ENCODE results near the gene DENND1A. TPM values are rescaled to one million over a fixed set of nuclear protein-coding genes. Genes with fewer than 3 reads are reported as not detected.

The DENND1A gene
- total RNA-seq, 4 donors from 2014 or later, result 20.9 to 33.6 (median 23.7) TPM

GRCh38 chr9:123530244-123530643 is 399.7 kb downstream of the DENND1A start:
- 72 to 81% methylated on average over 4 of the region's 4 CpGs for WGBS, 2 donors (ENCODE audit: low coverage in 1 of 2)
- TF ChIP-seq EP300 (IDR thresholded peaks at IDR 0.05) (no peak), POLR2AphosphoS5 (IDR thresholded peaks at IDR 0.05) (no peak)
- H3K4me3 ChIP-seq, result no peak overlapping the region
- H3K36me3 ChIP-seq, result no peaks in the 10 kb centered on the region
- no peaks in the 10 kb centered on the region for H3K4me1 ChIP-seq
- no peak for ATAC-seq
- no peak overlapping the region for H3K27ac ChIP-seq
- no peaks in the 10 kb centered on the region for H3K9me3 ChIP-seq
- no peaks in the 10 kb centered on the region for H3K27me3 ChIP-seq

- H3K27ac ChIP-seq, result no peak overlapping the region
- no peaks in the 10 kb centered on the region for H3K27me3 ChIP-seq
- H3K4me3 ChIP-seq, result no peak overlapping the region
- H3K36me3 ChIP-seq, result no peaks in the 10 kb centered on the region
- ATAC-seq, result no peak
- WGBS, 2 donors (ENCODE audit: low coverage in 1 of 2), result 70 to 79% methylated on average over 2 of the region's 2 CpGs
- TF ChIP-seq POLR2A (IDR thresholded peaks at IDR 0.05) (no peak), EP300 (IDR thresholded peaks at IDR 0.05) (no peak), POLR2AphosphoS5 (IDR thresholded peaks at IDR 0.05) (no peak), CTCF (IDR thresholded peaks at IDR 0.05) (no peak)
- H3K9me3 ChIP-seq, result no peaks in the 10 kb centered on the region
- H3K4me1 ChIP-seq, result no peaks in the 10 kb centered on the region
These were observed 401.4 kb downstream of the DENND1A start for GRCh38 chr9:123528501-123528900.

- H3K36me3 ChIP-seq, result no peaks in the 10 kb centered on the region
- WGBS, 2 donors (ENCODE audit: low coverage in 1 of 2), result 96 to 100% methylated on average over 1 to 2 of the region's 2 CpGs
- no peak overlapping the region for H3K4me3 ChIP-seq
- no peak overlapping the region for H3K27ac ChIP-seq
- H3K4me1 ChIP-seq, result no peaks in the 10 kb centered on the region
- no peak for ATAC-seq
- TF ChIP-seq POLR2AphosphoS5 (IDR thresholded peaks at IDR 0.05) (no peak), CTCF (IDR thresholded peaks at IDR 0.05) (no peak), POLR2A (IDR thresholded peaks at IDR 0.05) (no peak), EP300 (IDR thresholded peaks at IDR 0.05) (no peak)
- H3K9me3 ChIP-seq, result no peaks in the 10 kb centered on the region
- H3K27me3 ChIP-seq, result no peaks in the 10 kb centered on the region
These were observed 401.9 kb downstream of the DENND1A start for GRCh38 chr9:123527981-123528380.

GRCh38 chr9:123525957-123526356 is 404.0 kb downstream of the DENND1A start:
- TF ChIP-seq CTCF (IDR thresholded peaks at IDR 0.05), result no peak
- no peak for TF ChIP-seq POLR2AphosphoS5 (IDR thresholded peaks at IDR 0.05)
- TF ChIP-seq EP300 (IDR thresholded peaks at IDR 0.05), result no peak
- no peak for TF ChIP-seq POLR2A (IDR thresholded peaks at IDR 0.05)
- Histone ChIP-seq H3K9me3 (no peaks in the 10 kb centered on the region), H3K4me1 (no peaks in the 10 kb centered on the region), H3K36me3 (no peaks in the 10 kb centered on the region), H3K4me3 (no peak overlapping the region), H3K27me3 (no peaks in the 10 kb centered on the region), H3K27ac (no peak overlapping the region)
- no peak for ATAC-seq
- WGBS, 2 donors (ENCODE audit: low coverage in 1 of 2), result 93 to 100% methylated on average over 3 of the region's 3 CpGs

- Histone ChIP-seq H3K36me3 (no peaks in the 10 kb centered on the region), H3K27me3 (no peaks in the 10 kb centered on the region), H3K27ac (no peak overlapping the region), H3K4me1 (no peaks in the 10 kb centered on the region), H3K4me3 (no peak overlapping the region), H3K9me3 (no peaks in the 10 kb centered on the region)
- 95 to 100% methylated on average over 3 to 6 of the region's 6 CpGs for WGBS, 2 donors (ENCODE audit: low coverage in 1 of 2)
- ATAC-seq, result no peak
- no peak for TF ChIP-seq POLR2AphosphoS5 (IDR thresholded peaks at IDR 0.05)
- TF ChIP-seq EP300 (IDR thresholded peaks at IDR 0.05), result no peak
- TF ChIP-seq CTCF (IDR thresholded peaks at IDR 0.05), result no peak
- no peak for TF ChIP-seq POLR2A (IDR thresholded peaks at IDR 0.05)
These were observed 404.5 kb downstream of the DENND1A start for GRCh38 chr9:123525424-123525823.
